Measurements from ENCODE around the gene LRRC3B.
A peak's percentile ranks its signal among the peaks of the same experiment; 100 is the strongest.

Gene LRRC3B

DNA sequence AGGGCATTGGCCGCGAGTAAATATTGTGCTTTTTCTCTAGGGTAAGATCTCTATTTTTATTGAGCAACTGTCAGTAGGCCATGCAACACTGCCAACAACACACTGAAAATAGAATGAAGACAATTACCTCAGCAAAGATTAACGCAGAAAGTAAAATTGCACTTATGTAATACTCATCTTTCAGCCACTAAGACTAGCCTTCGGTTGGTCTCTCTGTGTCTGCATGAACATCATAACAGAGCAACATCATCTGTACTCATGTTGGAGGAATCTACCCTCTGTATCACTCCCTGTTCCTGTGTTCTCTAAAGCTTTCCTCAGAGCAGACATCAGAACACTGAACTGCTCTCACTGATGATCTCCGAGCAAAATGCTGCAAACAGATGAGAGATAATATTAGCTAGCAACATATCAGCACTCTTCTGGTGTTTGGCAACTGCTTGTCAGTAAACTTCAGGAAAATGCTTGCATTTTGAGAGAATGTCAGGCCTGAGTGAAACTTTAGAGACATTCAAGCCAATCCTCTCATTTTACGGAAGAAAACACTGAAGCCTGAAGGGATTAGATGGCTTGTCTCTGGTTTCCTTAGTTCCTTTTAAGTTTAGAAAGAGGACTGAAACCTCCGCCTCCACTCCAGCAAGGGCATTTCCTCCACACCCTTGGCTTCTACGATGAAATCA is 8.4 kb upstream of the LRRC3B start:
- Histone ChIP-seq H3K4me2 (peak overlapping the region; percentile 56), H3K9me3 (no peaks in the 10 kb centered on the region)
- TF ChIP-seq Cebpa-rat (IDR thresholded peaks at IDR 0.05), result no peak

DNA sequence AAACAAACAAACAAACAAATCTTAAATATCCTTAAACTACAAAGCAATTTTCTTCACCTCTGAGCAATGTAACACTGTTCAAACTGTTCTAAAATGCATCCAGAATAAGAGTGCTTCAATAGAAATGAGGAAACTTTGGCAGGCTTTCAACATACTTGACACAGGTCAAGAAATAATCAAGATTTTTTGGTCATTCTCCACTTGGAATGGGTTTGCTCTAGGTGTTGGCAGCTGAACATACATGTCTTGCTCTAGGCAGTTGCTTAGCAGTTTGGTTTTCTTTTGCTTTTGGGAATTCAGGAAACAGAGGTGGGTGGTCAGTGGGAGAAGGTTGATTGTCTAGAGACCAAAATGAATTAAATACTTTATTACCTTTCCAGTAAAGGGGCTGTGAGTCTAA is 1.4 kb upstream of the LRRC3B start:
- H3K9ac ChIP-seq, result no peak overlapping the region
- peaks cover 63% of the 10 kb centered on the region for H3K27me3 ChIP-seq
- H3K36me3 ChIP-seq, result no peaks in the 10 kb centered on the region
- no peak overlapping the region for H3K4me3 ChIP-seq
- H3K27ac ChIP-seq, result no peak overlapping the region
- H3K4me2 ChIP-seq, result no peak overlapping the region
- peaks cover 12% of the 10 kb centered on the region for H3K9me3 ChIP-seq
- H4K20me1 ChIP-seq, result peaks cover 35% of the 10 kb centered on the region
- no peak for TF ChIP-seq Cebpa-rat (IDR thresholded peaks at IDR 0.05)
- H3K4me1 ChIP-seq, result peaks cover 37% of the 10 kb centered on the region

More for the DNA sequence above, 8.4 kb upstream of the LRRC3B start:
- Histone ChIP-seq H3K27me3 (0 out of 2 replicates have a peak, but pooled peaks cover 2% of the 10 kb centered on the region), H3K27ac (0 out of 2 replicates have a peak overlapping the region, but pooled peaks have one; percentile 14), H3K4me1 (peaks cover 28% of the 10 kb centered on the region), H3K36me3 (no peaks in the 10 kb centered on the region), H3K4me3 (no peak overlapping the region), H4K20me1 (no peaks in the 10 kb centered on the region), H3K9ac (peak overlapping the region; percentile 11; the same call in 1 of the 2 replicates)

DNA sequence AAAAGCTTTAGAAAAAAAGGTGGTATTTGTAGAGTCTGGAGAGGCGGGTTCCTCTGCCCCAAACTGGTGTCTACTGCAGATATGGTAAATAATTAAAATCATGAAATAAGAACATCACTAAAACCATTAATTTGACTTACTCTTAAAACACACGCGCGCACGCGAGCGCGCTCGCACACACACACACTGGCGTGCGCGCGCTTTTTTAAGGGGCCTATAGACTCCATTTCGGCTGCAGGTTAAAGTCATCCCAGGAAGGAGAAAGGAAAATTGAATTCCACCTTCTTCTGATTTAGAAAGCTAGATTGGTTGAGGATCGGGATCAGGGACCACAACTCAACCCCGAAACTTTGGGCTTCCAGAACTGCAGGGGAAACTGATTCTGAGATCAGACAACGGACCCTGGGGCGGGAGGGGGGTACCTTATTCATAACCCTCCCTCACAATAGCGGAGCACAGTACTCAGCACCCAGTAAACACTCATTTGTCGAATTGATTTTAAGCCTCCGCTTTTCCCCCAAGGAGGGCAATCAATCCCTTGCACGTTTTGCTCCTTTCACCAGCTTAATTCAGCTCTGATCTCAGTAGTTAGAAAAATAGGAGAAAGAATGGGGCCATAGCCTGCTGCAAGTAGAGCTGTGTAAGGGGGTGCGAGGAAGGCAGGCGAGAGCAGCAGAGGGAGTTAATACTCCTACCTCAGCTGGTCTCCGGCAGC is 509 bp upstream of the LRRC3B start:
- Histone ChIP-seq H3K27ac (no peak overlapping the region), H3K36me3 (no peaks in the 10 kb centered on the region), H3K27me3 (peaks cover 69% of the 10 kb centered on the region), H3K4me1 (peaks cover 30% of the 10 kb centered on the region), H3K4me3 (peak overlapping the region; percentile 66), H4K20me1 (peaks cover 35% of the 10 kb centered on the region), H3K9me3 (peaks cover 12% of the 10 kb centered on the region), H3K4me2 (peak overlapping the region; percentile 92), H3K9ac (no peak overlapping the region)
- no peak for TF ChIP-seq Cebpa-rat (IDR thresholded peaks at IDR 0.05)

DNA sequence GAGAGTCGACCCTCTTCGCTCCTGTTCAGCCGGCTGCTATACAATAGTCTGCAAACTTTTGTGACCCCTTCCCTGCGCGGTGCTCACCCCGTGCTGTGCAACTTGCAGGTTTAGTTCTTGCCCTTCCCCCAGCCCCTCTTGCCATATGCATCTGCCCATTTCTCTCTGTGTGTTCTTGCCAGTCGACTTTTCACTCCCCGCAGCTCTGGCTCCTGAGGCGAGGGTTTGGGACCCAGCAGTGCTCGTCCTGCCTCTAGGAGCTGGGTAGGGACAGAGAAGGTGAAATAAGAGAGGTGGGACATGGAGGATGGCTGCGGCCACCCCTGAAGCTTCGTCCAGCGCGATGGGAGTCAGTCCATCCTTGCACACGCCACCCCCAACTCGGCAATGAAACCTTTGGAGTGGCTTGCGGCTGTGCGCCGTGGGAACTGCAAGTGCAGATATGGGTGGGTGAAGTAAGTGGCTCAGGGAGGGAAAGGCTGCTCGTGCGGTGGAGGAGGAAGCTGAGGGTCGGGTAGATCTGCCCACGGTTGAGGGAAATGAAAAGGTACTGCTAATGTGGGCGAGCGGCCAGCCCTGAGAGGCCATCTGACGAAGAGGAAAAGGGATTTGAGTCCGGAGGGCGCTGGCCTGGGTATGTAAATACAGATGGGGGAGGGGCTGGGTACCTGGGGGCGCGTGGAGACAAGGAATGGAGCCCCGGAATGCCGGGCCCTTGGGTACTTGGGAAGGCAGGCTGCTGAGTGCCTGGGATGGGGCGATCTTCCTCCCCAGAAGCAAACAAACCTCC is 1.0 kb downstream of the LRRC3B start:
- peaks cover 35% of the 10 kb centered on the region for H4K20me1 ChIP-seq
- no peak overlapping the region for H3K27ac ChIP-seq
- H3K36me3 ChIP-seq, result no peaks in the 10 kb centered on the region
- H3K9me3 ChIP-seq, result peaks cover 12% of the 10 kb centered on the region
- TF ChIP-seq Cebpa-rat (IDR thresholded peaks at IDR 0.05), result no peak
- no peak overlapping the region for H3K9ac ChIP-seq
- peak overlapping the region; percentile 92 for H3K4me2 ChIP-seq
- peaks cover 71% of the 10 kb centered on the region for H3K27me3 ChIP-seq
- H3K4me1 ChIP-seq, result peaks cover 34% of the 10 kb centered on the region
- H3K4me3 ChIP-seq, result peak overlapping the region; percentile 66

DNA sequence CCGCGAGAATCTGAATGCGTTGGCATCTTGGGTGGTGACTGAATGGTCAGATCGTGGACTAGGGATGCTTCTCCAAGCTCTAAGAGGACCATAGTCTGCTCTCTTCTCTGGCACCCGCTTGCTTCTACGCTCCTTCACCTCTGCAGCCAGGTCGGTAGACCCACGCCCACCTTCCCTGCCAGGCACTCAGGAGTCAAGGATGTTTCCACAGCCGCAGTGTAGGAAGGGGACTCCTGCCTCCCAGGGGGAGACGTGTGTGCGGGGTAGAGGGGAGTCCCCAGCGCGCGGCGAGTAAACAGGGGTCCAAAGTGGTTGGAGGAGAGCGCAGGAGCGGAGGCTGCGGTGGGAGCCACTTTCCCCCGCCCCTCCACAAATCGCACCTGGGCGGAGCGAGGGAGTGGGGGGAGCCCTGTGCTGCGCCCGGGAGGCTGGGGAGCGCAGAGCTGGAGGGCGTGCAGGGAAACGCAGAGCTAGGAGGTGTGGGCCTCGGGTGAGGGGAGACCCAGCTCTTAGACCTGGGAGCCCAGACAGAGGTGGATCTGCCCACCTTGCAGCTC is 1.7 kb downstream of the LRRC3B start:
- peaks cover 34% of the 10 kb centered on the region for H3K4me1 ChIP-seq
- peak overlapping the region; percentile 92 for H3K4me2 ChIP-seq
- no peaks in the 10 kb centered on the region for H3K36me3 ChIP-seq
- peaks cover 35% of the 10 kb centered on the region for H4K20me1 ChIP-seq
- H3K9ac ChIP-seq, result no peak overlapping the region
- H3K9me3 ChIP-seq, result peaks cover 12% of the 10 kb centered on the region
- H3K27ac ChIP-seq, result no peak overlapping the region
- peak overlapping the region; percentile 66; the same call in 1 of the 2 replicates for H3K4me3 ChIP-seq
- peaks cover 68% of the 10 kb centered on the region for H3K27me3 ChIP-seq
- no peak for TF ChIP-seq Cebpa-rat (IDR thresholded peaks at IDR 0.05)

DNA sequence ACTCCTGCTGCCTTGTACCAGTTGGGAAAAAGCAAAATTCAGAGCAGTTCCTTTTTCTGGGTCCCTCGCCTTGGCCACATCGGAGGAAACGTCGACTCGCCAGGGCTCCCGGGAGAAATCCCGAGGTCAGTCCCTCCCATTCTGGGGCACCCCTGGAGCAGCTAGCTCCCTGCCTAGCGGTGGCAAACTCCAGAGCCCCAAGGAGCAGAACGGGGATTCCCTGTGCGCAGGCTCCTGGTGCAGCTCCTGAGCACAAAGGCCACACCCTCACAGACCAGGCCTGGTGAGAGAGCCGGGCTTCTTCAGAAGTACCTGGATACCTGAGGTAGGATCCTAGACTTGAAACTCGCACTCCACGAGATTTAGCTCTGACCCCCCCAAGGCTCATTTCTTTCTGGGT is 2.6 kb downstream of the LRRC3B start:
- no peak overlapping the region for H3K27ac ChIP-seq
- no peaks in the 10 kb centered on the region for H3K36me3 ChIP-seq
- peaks cover 35% of the 10 kb centered on the region for H4K20me1 ChIP-seq
- H3K9me3 ChIP-seq, result peaks cover 12% of the 10 kb centered on the region
- no peak overlapping the region for H3K4me2 ChIP-seq
- H3K4me3 ChIP-seq, result no peak overlapping the region
- no peak overlapping the region for H3K9ac ChIP-seq
- H3K27me3 ChIP-seq, result peaks cover 68% of the 10 kb centered on the region
- peaks cover 34% of the 10 kb centered on the region for H3K4me1 ChIP-seq
- no peak for TF ChIP-seq Cebpa-rat (IDR thresholded peaks at IDR 0.05)

DNA sequence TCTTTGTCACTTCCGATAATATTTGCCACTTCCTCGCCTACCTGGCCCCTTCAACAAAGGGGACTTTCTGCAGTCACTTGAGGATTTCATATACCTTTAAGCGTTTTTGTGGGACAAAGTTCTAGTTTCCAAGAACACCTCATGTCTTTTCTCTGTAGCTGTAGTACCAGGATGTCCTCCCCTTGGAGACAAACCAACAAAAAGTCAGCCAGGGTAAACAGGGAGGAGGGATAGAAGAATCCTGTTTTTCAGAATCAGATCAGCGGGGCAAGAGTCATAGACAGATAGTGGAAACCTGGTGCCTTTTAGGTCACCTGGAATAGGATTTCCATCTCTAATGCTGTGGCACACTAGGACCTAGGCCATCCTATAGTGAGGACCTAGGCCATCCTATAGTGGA is 4.5 kb downstream of the LRRC3B start:
- peaks cover 49% of the 10 kb centered on the region for H3K27me3 ChIP-seq
- peaks cover 6% of the 10 kb centered on the region for H3K9me3 ChIP-seq
- H3K27ac ChIP-seq, result no peak overlapping the region
- H3K4me3 ChIP-seq, result no peak overlapping the region
- peaks cover 33% of the 10 kb centered on the region for H4K20me1 ChIP-seq
- peak overlapping the region; percentile 44; the same call in 1 of the 2 replicates for H3K4me2 ChIP-seq
- no peak overlapping the region for H3K9ac ChIP-seq
- no peak for TF ChIP-seq Cebpa-rat (IDR thresholded peaks at IDR 0.05)
- peaks cover 32% of the 10 kb centered on the region for H3K4me1 ChIP-seq
- no peaks in the 10 kb centered on the region for H3K36me3 ChIP-seq

DNA sequence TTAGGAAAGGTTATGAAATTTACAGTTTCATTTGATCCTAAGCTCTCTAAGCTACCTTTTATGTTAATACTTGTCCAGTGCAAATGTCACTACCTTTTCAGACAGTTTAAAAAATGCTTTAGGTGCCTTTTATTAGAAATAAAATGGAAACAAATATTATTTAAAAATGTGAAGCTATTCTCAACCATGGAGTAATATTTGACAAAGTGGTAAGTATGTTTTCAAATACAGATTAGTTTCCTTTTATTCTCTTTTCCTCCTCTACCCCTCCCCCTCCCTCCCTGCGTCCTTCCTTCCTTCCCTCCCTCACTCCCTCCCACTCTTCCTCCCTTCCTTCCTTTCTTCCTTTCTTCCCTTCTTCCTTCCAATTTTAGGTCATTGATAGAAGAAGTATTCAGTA is 6.3 kb downstream of the LRRC3B start:
- H3K4me2 ChIP-seq, result no peak overlapping the region
- no peak overlapping the region for H3K9ac ChIP-seq
- H3K4me3 ChIP-seq, result no peak overlapping the region
- H3K27ac ChIP-seq, result no peak overlapping the region
- TF ChIP-seq Cebpa-rat (IDR thresholded peaks at IDR 0.05), result no peak
- peaks cover 4% of the 10 kb centered on the region for H3K9me3 ChIP-seq
- H3K4me1 ChIP-seq, result peaks cover 14% of the 10 kb centered on the region
- peaks cover 15% of the 10 kb centered on the region for H4K20me1 ChIP-seq
- H3K27me3 ChIP-seq, result peaks cover 31% of the 10 kb centered on the region
- H3K36me3 ChIP-seq, result no peaks in the 10 kb centered on the region

DNA sequence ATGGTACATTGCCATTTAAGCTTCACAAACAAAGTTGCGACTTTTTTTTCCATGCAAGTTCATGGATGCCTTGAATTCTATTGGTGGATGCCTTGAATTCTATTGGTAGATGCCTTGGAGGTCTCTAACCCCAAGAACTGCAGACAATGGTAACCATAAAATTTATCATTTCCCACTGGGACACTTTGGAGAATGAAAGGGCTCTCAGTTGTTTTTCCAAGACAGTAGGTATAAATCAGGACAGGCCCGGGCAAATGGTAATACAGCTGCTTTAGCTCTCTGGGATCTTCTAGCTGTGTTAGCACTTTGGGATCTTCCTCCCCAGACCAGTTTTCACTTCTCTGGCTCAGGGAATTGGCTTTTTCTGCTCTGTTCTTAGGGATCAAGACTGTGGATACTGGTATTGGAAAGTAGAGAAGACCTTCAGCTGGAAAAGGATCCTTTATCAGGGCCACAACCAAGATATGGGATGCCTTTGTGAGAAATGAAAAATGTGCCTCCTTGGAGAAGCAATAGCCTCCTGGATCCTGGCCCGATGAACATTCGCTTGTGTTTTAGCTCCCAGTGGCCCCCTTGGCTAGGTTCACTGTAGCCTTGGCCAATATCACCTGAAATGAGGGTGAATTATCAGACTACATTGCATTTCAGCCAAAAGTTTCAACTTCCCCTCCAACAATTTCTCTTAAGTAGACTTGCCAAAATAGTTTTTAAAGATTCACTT is 8.3 kb downstream of the LRRC3B start:
- H3K4me1 ChIP-seq, result peaks cover 8% of the 10 kb centered on the region
- no peaks in the 10 kb centered on the region for H4K20me1 ChIP-seq
- no peak for TF ChIP-seq Cebpa-rat (IDR thresholded peaks at IDR 0.05)
- no peaks in the 10 kb centered on the region for H3K9me3 ChIP-seq
- H3K4me2 ChIP-seq, result no peak overlapping the region
- H3K36me3 ChIP-seq, result no peaks in the 10 kb centered on the region
- no peak overlapping the region for H3K9ac ChIP-seq
- H3K27ac ChIP-seq, result no peak overlapping the region
- no peak overlapping the region for H3K4me3 ChIP-seq
- H3K27me3 ChIP-seq, result peaks cover 11% of the 10 kb centered on the region

Measured in BLaER1 (cell line).